Activated naive CD4-positive, alpha-beta T cell treated with Interleukin-2 at 50 U/mL for 16 hours (primary cell): ENCODE results near the gene HAT1.
A peak's percentile ranks its signal among the peaks of the same experiment; 100 is the strongest.
"Not testable (repeated sequence)": the region's sequence is repeated elsewhere in the genome, so short reads cannot be mapped to it uniquely, and the experiment has no call there.

Source experiments
- DNase-seq: peaks from one replicate; pipeline ENCODE4 v3.0.0-alpha.2; 2020

The HAT1 gene

GRCh38 chr2:171922230-171923022 lies at the start of gene HAT1:
Gene HAT1, plus strand, starts transcription at chr2:171922461. Its CDS starts 40 bp downstream, at chr2:171922501.
- peak; percentile 98 for DNase-seq

GRCh38 chr2:171874517-171874916 lies 47.7 kb upstream of the HAT1 start:
- no peak for DNase-seq

DNA sequence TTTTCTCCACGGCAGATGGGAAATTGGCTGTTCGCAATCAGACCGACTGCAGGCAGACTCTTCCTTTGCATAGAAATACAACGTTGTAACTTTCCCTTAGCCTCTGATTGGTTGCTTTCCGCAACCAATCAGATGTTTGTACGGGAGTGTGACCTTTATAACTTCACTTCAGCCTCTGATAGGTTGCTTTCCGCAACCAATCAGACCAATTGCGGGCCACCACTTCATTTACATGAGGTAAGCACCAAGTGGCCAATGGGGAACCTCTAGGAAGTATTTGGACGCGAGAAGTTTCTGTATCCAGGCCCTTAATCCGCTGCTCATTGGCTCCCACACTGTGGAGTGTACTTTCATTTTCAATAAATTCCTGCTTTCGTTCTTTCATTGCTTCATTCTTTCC lies 47.3 kb upstream of the HAT1 start:
- no peak for DNase-seq

- DNase-seq: no peak
These were observed 43.7 kb upstream of the HAT1 start for GRCh38 chr2:171878481-171878993.

- DNase-seq: no peak
These were observed 42.4 kb upstream of the HAT1 start for GRCh38 chr2:171879865-171880264.

GRCh38 chr2:171880774-171881173 lies 41.5 kb upstream of the HAT1 start:
- DNase-seq: no peak

- no peak for DNase-seq
These were observed 40.0 kb upstream of the HAT1 start for GRCh38 chr2:171882089-171882769.

DNA sequence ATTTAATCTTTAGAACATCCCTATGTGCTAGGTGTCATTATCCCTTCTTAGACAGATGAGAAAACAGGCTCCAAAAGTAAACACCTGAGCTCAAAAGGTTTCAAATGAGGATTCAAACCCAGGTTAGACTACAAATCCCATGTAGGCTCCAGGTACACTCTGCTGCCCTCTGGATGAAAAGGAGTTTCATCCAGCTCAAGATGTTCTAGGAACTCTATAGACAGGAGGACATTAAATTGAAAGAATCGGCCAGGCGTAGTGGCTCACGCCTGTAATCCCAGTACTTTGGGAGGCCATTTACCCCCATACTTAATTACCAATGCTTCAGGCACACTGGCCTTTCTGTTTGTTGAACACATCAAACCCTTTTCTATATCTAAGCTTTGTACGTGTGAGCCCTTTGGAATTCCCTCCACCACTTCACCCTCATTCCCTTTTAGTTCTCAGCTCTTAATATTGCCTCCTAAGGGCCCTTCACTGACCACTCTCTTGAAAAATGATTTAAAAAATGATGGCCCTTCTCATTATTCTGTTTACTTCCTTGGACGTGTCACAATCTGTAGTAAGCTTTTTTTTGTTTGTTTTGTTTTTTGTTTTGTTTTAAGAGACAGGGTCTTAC lies 38.9 kb upstream of the HAT1 start:
- DNase-seq: no peak

DNA sequence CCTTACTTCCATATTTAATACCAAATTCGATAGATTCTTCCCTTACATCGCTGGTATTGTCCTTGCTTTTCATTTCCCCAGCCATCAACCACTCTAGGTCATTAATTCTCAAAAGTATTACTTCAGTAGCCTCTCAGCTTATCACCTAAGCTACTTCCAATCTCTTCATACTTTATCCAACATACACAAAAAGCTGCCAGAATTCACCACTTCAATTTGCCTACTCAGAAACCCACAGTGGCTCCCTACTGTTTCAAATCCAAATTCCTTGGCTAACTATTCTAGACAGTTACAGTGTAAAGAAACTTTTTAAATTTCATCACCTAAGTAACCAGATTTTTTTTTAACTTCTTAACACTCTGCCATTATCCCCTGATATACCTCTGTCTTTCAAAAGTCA lies 32.9 kb upstream of the HAT1 start:
- no peak for DNase-seq

GRCh38 chr2:171889808-171890207 lies 32.5 kb upstream of the HAT1 start:
- DNase-seq: no peak

DNA sequence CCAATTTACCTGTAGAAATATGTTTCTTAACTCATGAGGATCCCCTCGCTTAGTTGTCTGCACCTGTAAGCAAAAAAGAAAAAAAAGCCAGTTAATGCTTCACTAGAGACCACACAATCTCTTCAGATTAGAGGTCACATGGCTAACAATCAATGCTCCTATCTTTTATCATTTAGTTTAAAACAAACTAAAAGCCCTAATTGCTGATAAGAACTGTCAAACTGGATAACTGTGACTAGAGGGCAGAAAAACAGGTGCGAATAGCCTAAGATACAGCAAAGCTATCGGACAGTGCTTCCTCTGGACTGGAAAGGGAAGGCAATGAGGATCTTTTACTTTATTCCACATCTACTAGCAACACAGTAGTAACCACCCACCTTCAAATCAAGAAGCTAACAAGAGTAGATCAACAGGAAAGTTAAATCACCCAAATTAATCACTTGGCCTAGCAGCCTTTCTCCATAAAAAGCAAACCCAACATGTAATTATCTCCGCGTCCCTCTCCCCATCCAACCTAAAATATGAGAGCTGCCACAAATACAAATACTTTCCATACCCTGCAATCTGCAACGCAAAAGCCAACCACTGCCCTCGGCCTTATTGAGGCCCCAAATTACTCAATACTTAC lies 29.0 kb upstream of the HAT1 start:
- DNase-seq: no peak

- DNase-seq: peak; percentile 72
These were observed 28.2 kb upstream of the HAT1 start, which contains the start of gene SLC25A12 for GRCh38 chr2:171893824-171894611. Gene SLC25A12, minus strand, starts transcription at chr2:171894244. Its CDS starts 30 bp downstream, at chr2:171894214.

DNA sequence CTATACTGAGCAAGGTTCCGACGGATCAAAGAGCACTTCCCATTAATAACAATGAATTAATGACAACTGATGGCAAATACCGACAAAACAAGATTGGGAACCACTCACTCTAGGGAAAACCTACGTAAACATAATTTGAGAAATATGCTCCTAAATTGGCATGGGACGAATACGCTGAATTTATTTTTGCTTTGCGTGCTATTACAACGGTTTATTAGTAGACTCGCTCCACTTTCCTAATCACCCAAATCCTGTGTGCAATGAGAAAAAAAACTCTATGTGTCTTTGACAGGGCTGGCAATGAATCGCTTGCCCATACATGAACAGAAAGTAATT lies 27.7 kb upstream of the HAT1 start:
- no peak for DNase-seq

DNA sequence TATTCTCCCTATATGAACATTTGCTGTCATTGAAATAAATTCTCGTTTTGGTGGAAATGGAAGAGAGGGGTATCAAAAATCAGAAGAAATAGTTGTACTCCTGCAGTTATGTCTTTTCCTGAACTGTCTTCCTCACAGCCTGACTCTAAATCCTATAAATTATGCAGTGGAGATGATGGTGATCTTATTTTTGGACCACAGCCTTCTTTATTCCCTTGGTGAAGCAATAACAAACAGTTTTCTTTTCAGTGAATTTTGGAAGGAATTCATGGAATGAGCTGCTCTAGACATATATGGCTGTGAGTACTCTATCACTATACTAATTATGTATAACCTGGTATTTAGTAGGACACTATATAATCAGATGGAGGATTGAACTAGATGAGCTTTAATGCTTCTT lies 26.5 kb upstream of the HAT1 start:
- DNase-seq: no peak

GRCh38 chr2:171899623-171900282 lies 22.5 kb upstream of the HAT1 start:
- not testable (repeated sequence) for DNase-seq

GRCh38 chr2:171902840-171903420 lies 19.3 kb upstream of the HAT1 start:
- DNase-seq: no peak

GRCh38 chr2:171908235-171908634 lies 14.0 kb upstream of the HAT1 start:
- DNase-seq: no peak

DNA sequence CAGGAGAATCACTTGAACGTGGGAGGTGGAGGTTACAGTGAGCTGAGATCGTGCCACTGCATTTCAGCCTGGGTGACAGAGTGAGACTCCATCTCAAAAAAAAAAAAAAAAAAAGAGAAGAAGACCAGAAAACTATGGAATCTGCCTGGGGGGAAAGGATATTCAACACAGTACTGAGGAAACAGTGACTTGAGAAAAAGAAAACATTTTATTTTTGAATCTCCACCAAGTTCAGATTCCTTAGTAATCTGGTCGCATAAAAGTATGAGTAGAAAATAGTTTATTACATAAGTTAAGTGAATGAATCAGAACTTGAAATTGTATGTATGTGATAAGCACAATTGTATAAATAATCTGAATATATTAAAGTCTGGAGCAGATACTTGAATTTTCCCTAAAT lies 13.0 kb upstream of the HAT1 start:
- no peak for DNase-seq

DNA sequence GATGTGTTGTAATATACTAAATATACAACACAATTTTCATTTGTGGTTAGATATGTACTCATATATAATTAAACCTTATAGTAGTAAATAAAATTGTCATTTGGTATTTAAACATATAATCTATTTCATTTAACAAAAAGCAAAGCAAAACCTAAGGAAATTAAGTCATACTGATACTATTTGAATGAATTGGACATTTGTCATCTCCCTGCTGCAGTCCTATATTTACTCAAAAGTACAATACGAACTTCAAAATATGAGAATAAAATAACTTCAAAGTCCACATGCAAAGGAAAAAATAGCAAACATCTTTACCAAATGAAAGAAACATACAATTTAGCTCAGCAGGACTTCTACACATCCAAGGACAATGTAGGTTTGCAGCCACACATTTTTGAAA lies 11.8 kb upstream of the HAT1 start:
- no peak for DNase-seq

- DNase-seq: no peak
These were observed 8.7 kb upstream of the HAT1 start for GRCh38 chr2:171913517-171913916.

GRCh38 chr2:171919453-171919852 lies 2.8 kb upstream of the HAT1 start:
- DNase-seq: no peak

- no peak for DNase-seq
These were observed 361 bp upstream of the HAT1 start for GRCh38 chr2:171921970-171922229.
